ENCODE data around the gene ZNF680. TPM values are rescaled to one million over a fixed set of nuclear protein-coding genes. Genes with fewer than 3 reads are reported as not detected.

Gene ZNF680
- total RNA-seq, 1 donor from 2014 or later: 13.2 TPM

DNA sequence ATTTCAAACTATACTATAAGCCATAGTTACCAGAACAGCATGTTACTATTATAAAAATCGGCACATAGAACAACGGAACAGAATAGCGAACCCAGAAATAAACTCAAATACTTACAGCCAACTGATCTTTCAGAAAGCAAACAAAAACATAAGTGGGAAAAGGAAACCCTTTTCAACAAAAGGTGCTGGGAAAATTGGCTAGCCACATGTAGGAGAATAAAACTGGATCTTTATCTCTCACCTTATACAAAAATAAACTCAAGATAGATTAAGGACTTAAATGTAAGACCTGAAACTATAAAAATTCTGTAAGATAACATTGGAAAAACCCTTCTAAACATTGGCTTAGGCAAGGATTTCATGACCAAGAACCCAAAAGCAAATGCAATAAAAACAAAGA is 29.1 kb downstream of the ZNF680 start:
- DNase-seq (ENCODE audit: low spot score, unreplicated experiment): no peak
- Mint-ChIP-seq H3K27me3 (no peaks in the 10 kb centered on the region), H3K4me1 (ENCODE audit: low read depth) (no peaks in the 10 kb centered on the region), H3K9me3 (ENCODE audit: low read depth) (peaks cover 64% of the 10 kb centered on the region), H3K4me3 (ENCODE audit: low read depth) (no peak overlapping the region), H3K27ac (no peak overlapping the region), H3K36me3 (ENCODE audit: insufficient read depth) (peaks cover 78% of the 10 kb centered on the region)
- TF ChIP-seq, protein P1, sequence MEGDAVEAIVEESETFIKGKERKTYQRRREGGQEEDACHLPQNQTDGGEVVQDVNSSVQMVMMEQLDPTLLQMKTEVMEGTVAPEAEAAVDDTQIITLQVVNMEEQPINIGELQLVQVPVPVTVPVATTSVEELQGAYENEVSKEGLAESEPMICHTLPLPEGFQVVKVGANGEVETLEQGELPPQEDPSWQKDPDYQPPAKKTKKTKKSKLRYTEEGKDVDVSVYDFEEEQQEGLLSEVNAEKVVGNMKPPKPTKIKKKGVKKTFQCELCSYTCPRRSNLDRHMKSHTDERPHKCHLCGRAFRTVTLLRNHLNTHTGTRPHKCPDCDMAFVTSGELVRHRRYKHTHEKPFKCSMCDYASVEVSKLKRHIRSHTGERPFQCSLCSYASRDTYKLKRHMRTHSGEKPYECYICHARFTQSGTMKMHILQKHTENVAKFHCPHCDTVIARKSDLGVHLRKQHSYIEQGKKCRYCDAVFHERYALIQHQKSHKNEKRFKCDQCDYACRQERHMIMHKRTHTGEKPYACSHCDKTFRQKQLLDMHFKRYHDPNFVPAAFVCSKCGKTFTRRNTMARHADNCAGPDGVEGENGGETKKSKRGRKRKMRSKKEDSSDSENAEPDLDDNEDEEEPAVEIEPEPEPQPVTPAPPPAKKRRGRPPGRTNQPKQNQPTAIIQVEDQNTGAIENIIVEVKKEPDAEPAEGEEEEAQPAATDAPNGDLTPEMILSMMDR (IDR thresholded peaks at IDR 0.05; ENCODE audit: unreplicated experiment): no peak

DNA sequence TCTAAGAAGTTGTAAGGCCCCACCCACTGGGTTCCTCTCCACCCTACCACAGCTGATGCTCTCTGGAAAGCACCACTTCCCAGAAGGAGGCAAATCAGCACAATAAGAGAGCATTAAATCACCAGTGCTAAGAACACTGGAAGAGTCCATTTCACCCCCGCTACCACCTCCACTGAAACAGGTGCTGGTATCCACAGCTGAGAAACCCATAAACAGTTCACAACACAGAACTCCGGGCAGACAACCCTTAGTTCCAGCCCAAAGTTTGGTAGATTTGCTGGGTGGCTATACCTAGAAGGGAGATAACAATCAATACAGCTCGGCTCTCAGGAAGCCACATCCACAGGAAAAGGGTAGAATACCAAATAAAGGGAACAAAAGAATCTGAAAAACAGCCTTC is 34.1 kb downstream of the ZNF680 start:
- no peaks in the 10 kb centered on the region for H3K27me3 Mint-ChIP-seq
- H3K4me3 Mint-ChIP-seq (ENCODE audit: low read depth): no peak overlapping the region
- no peak overlapping the region for H3K27ac Mint-ChIP-seq
- no peak for DNase-seq (ENCODE audit: low spot score, unreplicated experiment)
- peaks cover 74% of the 10 kb centered on the region for H3K36me3 Mint-ChIP-seq (ENCODE audit: insufficient read depth)
- H3K9me3 Mint-ChIP-seq (ENCODE audit: low read depth): peaks cover 57% of the 10 kb centered on the region
- no peaks in the 10 kb centered on the region for H3K4me1 Mint-ChIP-seq (ENCODE audit: low read depth)
- TF ChIP-seq, protein P1 (IDR thresholded peaks at IDR 0.05; ENCODE audit: unreplicated experiment): no peak

DNA sequence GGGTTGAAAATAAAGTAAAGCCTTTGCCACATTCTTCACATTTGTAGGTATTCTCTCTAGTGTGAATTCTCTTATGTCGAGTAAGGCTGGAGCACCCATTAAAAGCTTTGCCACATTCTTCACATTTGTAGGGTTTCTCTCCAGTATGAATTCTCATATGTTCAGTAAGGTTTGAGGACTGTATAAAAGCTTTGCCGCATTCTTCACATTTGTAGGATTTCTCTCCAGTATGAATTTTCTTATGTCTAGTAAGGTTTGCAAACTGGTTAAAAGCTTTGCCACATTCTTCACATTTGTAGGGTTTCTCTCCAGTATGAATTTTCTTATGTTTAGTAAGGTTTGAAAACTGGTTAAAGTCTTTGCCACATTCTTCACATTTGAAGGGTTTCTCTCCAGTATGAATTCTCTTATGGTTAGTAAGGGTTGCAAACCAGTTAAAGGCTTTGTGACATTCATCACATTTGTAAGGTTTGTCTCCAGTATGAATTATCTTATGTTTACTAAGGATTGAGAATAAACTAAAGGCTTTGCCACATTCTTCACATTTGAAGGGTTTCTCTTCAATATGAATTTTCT is 41.4 kb downstream of the ZNF680 start:
- Mint-ChIP-seq H3K36me3 (ENCODE audit: insufficient read depth) (peaks cover 71% of the 10 kb centered on the region), H3K27ac (no peak overlapping the region), H3K9me3 (ENCODE audit: low read depth) (peaks cover 50% of the 10 kb centered on the region), H3K27me3 (no peaks in the 10 kb centered on the region), H3K4me3 (ENCODE audit: low read depth) (no peak overlapping the region), H3K4me1 (ENCODE audit: low read depth) (no peaks in the 10 kb centered on the region)
- DNase-seq (ENCODE audit: low spot score, unreplicated experiment): no peak
- TF ChIP-seq, protein P1 (IDR thresholded peaks at IDR 0.05; ENCODE audit: unreplicated experiment): no peak

DNA sequence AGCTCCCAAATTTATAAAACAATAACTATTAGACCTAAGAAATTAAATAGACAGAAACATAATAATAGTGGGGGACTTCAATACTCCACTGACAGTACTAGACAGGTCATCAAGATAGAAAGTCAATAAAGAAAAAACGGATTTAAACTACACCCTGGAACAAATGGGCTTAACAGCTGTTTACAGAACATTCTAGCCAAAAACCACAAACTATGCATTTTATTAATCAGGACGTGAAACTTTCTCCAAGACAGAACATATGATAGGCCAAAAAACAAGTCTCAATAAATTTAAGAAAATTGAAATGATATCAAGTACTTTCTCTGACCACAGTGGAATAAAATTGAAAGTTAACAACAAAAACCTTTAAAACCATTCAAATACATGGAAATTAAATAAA is 46.4 kb downstream of the ZNF680 start:
- H3K4me3 Mint-ChIP-seq (ENCODE audit: low read depth): no peak overlapping the region
- TF ChIP-seq, protein P1 (IDR thresholded peaks at IDR 0.05; ENCODE audit: unreplicated experiment): no peak
- no peaks in the 10 kb centered on the region for H3K27me3 Mint-ChIP-seq
- H3K36me3 Mint-ChIP-seq (ENCODE audit: insufficient read depth): peaks cover 70% of the 10 kb centered on the region
- H3K4me1 Mint-ChIP-seq (ENCODE audit: low read depth): no peaks in the 10 kb centered on the region
- DNase-seq (ENCODE audit: low spot score, unreplicated experiment): no peak
- peaks cover 51% of the 10 kb centered on the region for H3K9me3 Mint-ChIP-seq (ENCODE audit: low read depth)
- H3K27ac Mint-ChIP-seq: no peak overlapping the region

DNA sequence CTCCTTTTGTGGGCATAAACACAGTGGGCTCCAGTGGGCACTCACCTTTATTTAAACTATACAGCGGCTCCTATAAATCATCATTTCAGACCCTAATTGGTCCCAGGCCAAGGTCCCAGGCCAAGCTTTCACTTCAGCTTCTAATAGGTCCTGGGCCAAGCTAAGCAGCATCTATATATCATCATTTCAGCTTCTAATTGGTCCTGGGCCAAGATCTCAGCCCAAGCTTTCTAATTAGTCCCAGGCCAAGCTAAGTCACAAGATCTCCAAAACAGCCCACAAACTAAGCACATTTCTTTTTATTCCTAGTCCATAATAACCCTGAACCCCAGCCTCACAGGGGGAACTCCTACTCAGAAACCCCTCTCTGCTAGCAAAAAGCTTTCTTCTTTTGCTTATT is 47.1 kb downstream of the ZNF680 start:
- H3K4me1 Mint-ChIP-seq (ENCODE audit: low read depth): no peaks in the 10 kb centered on the region
- TF ChIP-seq, protein P1 (IDR thresholded peaks at IDR 0.05; ENCODE audit: unreplicated experiment): no peak
- H3K27ac Mint-ChIP-seq: no peak overlapping the region
- peaks cover 65% of the 10 kb centered on the region for H3K36me3 Mint-ChIP-seq (ENCODE audit: insufficient read depth)
- DNase-seq (ENCODE audit: low spot score, unreplicated experiment): no peak
- H3K9me3 Mint-ChIP-seq (ENCODE audit: low read depth): peaks cover 44% of the 10 kb centered on the region
- no peaks in the 10 kb centered on the region for H3K27me3 Mint-ChIP-seq
- no peak overlapping the region for H3K4me3 Mint-ChIP-seq (ENCODE audit: low read depth)
